ENCODE measurements around the gene NF1. TPM values are rescaled to one million over a fixed set of nuclear protein-coding genes. Genes with fewer than 3 reads are reported as not detected.

Gene NF1
- total and polyA plus RNA-seq, 2 donors (not counting 1 experiment from before 2014, with no cell fraction given): 10.8 to 27.7 TPM

GRCh38 chr17:31048142-31048541 lies 46.6 kb upstream of the NF1 start:
- Histone ChIP-seq H3K36me3 (replicated peaks in 1 of 2; ENCODE audit: control extremely low read depth in 1 of 2, control insufficient read depth in 1 of 2, extremely low read depth in 1 of 2, insufficient read depth in 2 of 2, low read length in 1 of 2) (no peaks in the 10 kb centered on the region), H4K20me1 (ENCODE audit: control insufficient read depth, insufficient read depth, low read length, poor library complexity, severe bottlenecking) (no peaks in the 10 kb centered on the region), H3K27me3 (replicated peaks in 1 of 4; ENCODE audit: control extremely low read depth in 1 of 4, control insufficient read depth in 3 of 4, insufficient read depth in 4 of 4, low read length in 3 of 4) (no peaks in the 10 kb centered on the region), H3K79me2 (ENCODE audit: control insufficient read depth, insufficient read depth, low read length) (no peaks in the 10 kb centered on the region), H2AFZ (ENCODE audit: insufficient read depth, low read depth, low read length, poor library complexity, severe bottlenecking) (no peak overlapping the region), H3K9ac (ENCODE audit: low read length) (no peak overlapping the region), H3K9me3 (ENCODE audit: control extremely low read depth in 1 of 3, control insufficient read depth in 2 of 3, insufficient read depth in 1 of 3, low read length in 2 of 3) (peaks cover 0 to 3% (median 0%) of the 10 kb centered on the region in 3 donors), H3K27ac (ENCODE audit: low read length in 2 of 2) (no peak overlapping the region), H3K4me1 (ENCODE audit: control insufficient read depth in 2 of 2, insufficient read depth in 2 of 2, low read length in 2 of 2) (no peaks in the 10 kb centered on the region), H3K4me2 (replicated peaks; ENCODE audit: low read depth, low read length, poor library complexity, severe bottlenecking) (no peak overlapping the region), H3K4me3 (ENCODE audit: control extremely low read depth in 1 of 5, extremely low read depth in 1 of 5, insufficient read depth in 1 of 5, low read depth in 2 of 5, low read length in 4 of 5) (no peak overlapping the region)
- Mint-ChIP-seq H3K4me1 (peaks cover 2% of the 10 kb centered on the region), H3K9me3 (ENCODE audit: insufficient read depth) (no peaks in the 10 kb centered on the region), H3K4me3 (no peak overlapping the region), H3K27me3 (no peaks in the 10 kb centered on the region), H3K27ac (no peak overlapping the region)
- POLR2A ChIA-PET: no interaction called here
- TF ChIP-seq, protein P1, sequence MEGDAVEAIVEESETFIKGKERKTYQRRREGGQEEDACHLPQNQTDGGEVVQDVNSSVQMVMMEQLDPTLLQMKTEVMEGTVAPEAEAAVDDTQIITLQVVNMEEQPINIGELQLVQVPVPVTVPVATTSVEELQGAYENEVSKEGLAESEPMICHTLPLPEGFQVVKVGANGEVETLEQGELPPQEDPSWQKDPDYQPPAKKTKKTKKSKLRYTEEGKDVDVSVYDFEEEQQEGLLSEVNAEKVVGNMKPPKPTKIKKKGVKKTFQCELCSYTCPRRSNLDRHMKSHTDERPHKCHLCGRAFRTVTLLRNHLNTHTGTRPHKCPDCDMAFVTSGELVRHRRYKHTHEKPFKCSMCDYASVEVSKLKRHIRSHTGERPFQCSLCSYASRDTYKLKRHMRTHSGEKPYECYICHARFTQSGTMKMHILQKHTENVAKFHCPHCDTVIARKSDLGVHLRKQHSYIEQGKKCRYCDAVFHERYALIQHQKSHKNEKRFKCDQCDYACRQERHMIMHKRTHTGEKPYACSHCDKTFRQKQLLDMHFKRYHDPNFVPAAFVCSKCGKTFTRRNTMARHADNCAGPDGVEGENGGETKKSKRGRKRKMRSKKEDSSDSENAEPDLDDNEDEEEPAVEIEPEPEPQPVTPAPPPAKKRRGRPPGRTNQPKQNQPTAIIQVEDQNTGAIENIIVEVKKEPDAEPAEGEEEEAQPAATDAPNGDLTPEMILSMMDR (IDR thresholded peaks at IDR 0.05): no peak
- TF ChIP-seq EZH2 (IDR thresholded peaks at IDR 0.05; ENCODE audit: borderline replicate concordance, insufficient read depth, low read depth, low read length, poor library complexity, severe bottlenecking): no peak
- DNase-seq (no peak), ATAC-seq (ENCODE audit: low read depth) (no peak)
- CTCF ChIA-PET: no interaction called here
- intact Hi-C loops (cut with micrococcal nuclease): no loop called here

DNA sequence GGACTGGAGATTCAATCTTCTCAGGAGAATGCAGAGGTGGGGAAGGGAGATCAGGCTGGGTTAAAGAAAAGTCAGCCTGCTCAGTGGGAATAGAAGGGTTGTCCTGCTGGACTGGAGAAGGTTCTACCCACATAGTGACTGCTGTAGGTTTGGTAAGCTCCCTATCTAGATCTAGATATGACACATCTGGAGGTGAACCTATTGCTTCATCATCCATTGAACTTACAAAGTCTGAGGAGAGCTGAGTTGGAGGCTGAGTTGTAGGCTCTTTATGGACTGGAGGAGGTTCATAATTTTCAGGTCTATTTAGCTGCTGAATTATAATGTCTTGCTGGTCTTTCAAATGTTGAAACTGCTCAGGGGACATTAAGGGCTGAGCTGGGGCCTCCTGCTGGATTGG lies 46.0 kb upstream of the NF1 start:
- Histone ChIP-seq H3K4me3 (ENCODE audit: control extremely low read depth in 1 of 5, extremely low read depth in 1 of 5, insufficient read depth in 1 of 5, low read depth in 2 of 5, low read length in 4 of 5) (no peak overlapping the region), H3K9ac (ENCODE audit: low read length) (no peak overlapping the region), H3K27ac (ENCODE audit: low read length in 2 of 2) (no peak overlapping the region), H3K27me3 (replicated peaks in 1 of 4; ENCODE audit: control extremely low read depth in 1 of 4, control insufficient read depth in 3 of 4, insufficient read depth in 4 of 4, low read length in 3 of 4) (no peaks in the 10 kb centered on the region), H4K20me1 (ENCODE audit: control insufficient read depth, insufficient read depth, low read length, poor library complexity, severe bottlenecking) (no peaks in the 10 kb centered on the region), H3K4me2 (replicated peaks; ENCODE audit: low read depth, low read length, poor library complexity, severe bottlenecking) (no peak overlapping the region), H3K36me3 (replicated peaks in 1 of 2; ENCODE audit: control extremely low read depth in 1 of 2, control insufficient read depth in 1 of 2, extremely low read depth in 1 of 2, insufficient read depth in 2 of 2, low read length in 1 of 2) (no peaks in the 10 kb centered on the region), H3K4me1 (ENCODE audit: control insufficient read depth in 2 of 2, insufficient read depth in 2 of 2, low read length in 2 of 2) (no peaks in the 10 kb centered on the region), H3K79me2 (ENCODE audit: control insufficient read depth, insufficient read depth, low read length) (no peaks in the 10 kb centered on the region), H2AFZ (ENCODE audit: insufficient read depth, low read depth, low read length, poor library complexity, severe bottlenecking) (no peak overlapping the region), H3K9me3 (ENCODE audit: control extremely low read depth in 1 of 3, control insufficient read depth in 2 of 3, insufficient read depth in 1 of 3, low read length in 2 of 3) (peaks cover 0 to 3% (median 0%) of the 10 kb centered on the region in 3 donors)
- intact Hi-C loops (cut with micrococcal nuclease): no loop called here
- no peak overlapping the region for H3K4me3 Mint-ChIP-seq
- H3K9me3 Mint-ChIP-seq (ENCODE audit: insufficient read depth): no peaks in the 10 kb centered on the region
- CTCF ChIA-PET: no interaction called here
- no peak overlapping the region for H3K27ac Mint-ChIP-seq
- no peak for ATAC-seq (ENCODE audit: low read depth)
- H3K27me3 Mint-ChIP-seq: no peaks in the 10 kb centered on the region
- H3K4me1 Mint-ChIP-seq: peaks cover 2% of the 10 kb centered on the region
- DNase-seq: no peak
- TF ChIP-seq, protein P1 (IDR thresholded peaks at IDR 0.05): no peak
- TF ChIP-seq EZH2 (IDR thresholded peaks at IDR 0.05; ENCODE audit: borderline replicate concordance, insufficient read depth, low read depth, low read length, poor library complexity, severe bottlenecking): no peak
- POLR2A ChIA-PET: no interaction called here
